ENCODE data around the gene KDM5A.

KDM5A gene

DNA sequence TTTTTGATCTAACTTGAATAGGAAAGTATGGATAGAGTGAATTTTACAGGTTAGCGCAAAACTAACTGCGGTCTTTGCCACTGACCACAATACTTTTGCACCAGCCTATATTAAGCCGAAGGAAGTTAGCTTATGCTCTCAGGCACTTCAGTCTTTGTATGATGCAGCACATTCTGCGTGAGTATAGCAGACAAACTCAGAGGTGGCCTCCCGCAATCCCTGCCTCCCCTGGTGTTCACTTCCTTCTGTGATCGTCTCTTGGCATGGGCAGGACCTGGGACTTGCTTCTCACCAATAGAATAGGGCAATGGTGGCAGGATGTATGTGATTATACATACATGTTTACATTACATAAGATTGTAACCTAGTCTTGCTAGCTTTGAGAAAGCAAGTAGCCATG lies 116.2 kb downstream of the KDM5A start:
- DNase-seq (ENCODE audit: low spot score): no peak

- no peak for DNase-seq (ENCODE audit: low spot score)
Observed at GRCh38 chr12:271161-271560, 118.0 kb downstream of the KDM5A start.

- DNase-seq (ENCODE audit: low spot score): no peak
Observed at GRCh38 chr12:269191-269590, 119.9 kb downstream of the KDM5A start.

- no peak for DNase-seq (ENCODE audit: low spot score)
Observed at GRCh38 chr12:268483-268840, 120.7 kb downstream of the KDM5A start.

DNA sequence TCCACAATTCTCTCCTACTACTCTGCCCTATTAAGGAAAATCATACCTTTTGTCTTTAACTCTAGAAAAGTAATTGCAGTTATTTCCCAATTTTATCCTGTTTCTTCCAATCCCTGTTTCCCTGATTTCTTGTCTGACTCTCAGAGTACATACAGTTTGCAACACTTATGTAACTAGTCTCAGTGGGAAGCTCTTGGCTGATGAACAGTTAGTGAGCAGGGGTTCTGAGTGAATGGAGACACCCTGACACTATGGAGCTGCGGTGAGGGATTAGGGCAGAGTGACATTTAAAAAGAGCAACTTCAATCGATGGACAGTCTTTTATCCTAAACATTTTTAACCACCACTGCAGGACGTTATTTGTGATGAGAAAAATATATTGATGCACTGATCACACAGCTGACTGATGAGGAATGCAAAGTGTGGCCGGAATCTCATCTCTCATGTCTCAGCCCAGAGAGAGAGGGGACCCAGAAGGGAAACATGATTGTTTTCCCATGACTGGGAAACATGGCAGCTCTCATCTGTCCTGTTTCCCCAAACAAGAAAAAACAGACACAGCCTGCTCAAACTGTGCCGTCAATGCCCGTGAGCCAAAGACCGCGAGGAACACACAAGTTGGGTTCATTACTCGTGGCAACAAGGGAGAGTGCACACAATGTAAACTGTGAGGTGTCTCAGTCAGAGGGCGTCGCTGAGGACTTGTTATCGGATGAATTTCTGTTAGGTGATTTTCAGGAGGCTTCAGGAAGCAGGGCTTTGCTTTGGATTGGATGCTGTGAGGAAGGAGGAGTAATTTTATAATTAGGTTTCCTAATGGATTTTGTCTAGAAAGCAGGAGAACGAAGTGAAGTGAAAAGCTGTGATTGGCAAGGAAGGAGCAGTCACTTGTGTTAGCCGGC lies 121.3 kb downstream of the KDM5A start:
- DNase-seq (ENCODE audit: low spot score): no peak

- no peak for DNase-seq (ENCODE audit: low spot score)
Observed at GRCh38 chr12:265096-265495, 124.0 kb downstream of the KDM5A start.

DNA sequence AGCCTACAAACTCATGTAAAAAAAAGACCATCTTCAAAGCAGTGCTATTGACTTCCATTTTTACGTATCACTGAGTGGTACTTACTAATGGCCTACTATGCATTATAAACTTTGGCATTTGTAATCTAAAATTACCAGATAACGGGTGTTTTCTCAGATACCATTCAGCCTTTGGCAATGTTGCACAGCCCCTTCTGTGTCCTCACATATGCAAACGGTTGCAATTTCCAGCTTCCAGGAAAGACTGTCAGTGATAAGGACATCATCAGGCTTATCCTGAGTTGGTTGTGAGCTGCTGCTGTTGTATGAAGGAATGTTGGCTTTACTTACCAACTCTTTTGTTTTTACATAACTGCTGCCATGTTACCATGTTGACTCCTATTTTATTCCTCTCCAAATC lies 124.9 kb downstream of the KDM5A start:
- no peak for DNase-seq (ENCODE audit: low spot score)

DNA sequence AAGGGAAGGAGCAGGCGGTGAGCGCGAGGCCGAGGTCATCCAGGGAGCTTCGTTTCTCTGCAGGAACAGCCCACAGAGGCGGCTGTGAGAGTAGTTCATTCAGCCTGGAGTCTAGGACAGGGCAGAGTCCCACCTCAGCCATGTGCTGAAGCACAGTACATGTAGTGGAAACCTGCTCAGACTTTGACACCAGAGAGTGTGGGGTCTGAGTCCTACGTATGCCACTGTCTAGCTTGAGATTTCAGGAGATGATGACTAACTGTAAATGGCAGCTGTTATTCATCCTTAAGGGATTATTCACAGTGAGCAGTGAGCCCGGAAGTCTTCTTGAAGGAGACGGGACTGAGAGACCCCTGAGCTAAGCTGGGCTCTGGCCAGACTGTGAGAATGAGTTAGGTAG lies 125.5 kb downstream of the KDM5A start:
- no peak for DNase-seq (ENCODE audit: low spot score)

GRCh38 chr12:262817-263216 lies 126.3 kb downstream of the KDM5A start, which contains the start of gene SLC6A13:
TSS of gene SLC6A13 (minus strand) at chr12:262836. CDS start at chr12:260052, 2,784 bp downstream.
- no peak for DNase-seq (ENCODE audit: low spot score)

DNA sequence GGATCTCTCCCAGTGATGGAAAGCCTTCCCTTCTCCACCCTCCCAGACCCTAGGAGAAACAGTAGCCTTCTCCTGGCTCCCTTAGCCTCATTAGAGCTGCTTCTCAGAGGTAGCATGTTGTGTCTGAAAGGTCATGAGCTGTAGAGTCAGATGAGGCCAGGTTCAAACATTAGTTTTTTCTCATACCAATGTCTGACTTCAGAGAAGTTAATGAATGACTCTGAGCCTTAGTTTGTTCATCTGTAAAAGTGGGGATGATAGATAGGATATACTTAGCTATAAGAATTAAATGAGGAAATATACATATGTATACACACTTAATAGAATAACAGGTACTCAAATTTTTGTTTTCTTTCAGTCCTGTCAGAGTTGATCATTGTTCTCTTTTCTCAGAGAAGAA lies 127.0 kb downstream of the KDM5A start:
- no peak for DNase-seq (ENCODE audit: low spot score)

DNA sequence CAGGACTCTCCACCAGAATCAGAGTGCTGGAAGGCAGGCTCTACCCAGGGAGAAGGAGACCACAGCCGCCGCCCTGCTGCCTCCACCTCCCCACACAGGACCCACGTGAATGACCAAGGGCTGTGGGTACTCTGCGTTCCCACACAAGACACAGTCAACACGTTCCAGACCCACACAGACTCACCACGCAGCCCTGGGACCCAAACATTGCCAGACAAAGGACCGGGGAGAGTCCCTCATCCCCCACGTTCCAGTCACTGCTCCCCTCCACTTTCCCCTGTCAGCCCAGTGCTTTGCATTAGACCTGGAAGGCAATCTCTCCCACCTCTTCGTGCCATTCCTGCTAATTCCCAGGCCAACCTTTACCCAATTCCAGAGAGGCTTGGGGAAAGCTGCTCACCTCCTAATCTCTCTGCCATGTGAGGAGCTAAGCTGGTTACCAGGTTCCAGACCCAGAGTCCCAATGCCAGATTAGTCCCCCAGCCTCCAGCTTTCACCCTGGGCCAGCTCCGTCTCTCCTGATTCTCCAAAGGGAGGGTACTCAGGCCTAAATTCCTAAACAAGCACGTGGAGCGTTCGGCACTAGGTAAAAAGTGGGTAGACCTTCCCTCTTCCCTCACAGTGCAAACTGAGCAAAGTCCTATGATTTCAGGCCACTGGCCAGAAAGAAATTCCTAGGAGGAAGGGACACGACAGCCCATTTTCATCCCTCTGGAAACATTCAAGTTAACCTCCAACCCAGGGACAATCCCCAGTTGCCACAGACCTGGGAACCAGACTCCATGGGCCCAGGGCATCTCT lies 131.4 kb downstream of the KDM5A start:
- no peak for DNase-seq (ENCODE audit: low spot score)

- no peak for DNase-seq (ENCODE audit: low spot score)
Observed at GRCh38 chr12:256958-257357, 132.2 kb downstream of the KDM5A start.

DNA sequence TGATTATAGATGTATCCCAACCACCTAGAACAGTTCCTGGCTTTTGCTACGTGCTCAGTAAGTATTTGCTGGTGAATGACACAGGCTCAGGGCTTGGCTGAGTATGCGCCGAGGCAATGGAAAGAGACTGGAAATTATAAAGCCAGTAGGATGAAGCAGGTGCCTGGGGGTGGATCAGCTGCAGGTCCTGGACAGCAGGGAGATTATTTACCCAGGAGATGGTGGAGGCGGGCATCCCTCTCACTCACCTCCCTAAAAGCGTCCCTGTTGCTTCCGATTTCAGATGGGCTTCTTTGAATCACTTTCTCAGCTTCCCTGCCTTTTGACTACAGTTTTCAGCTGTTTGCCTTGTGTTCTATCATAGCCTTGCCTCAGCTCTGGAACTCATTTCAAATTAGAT lies 132.9 kb downstream of the KDM5A start:
- DNase-seq (ENCODE audit: low spot score): no peak

GRCh38 chr12:254912-255311 lies 134.2 kb downstream of the KDM5A start:
- no peak for DNase-seq (ENCODE audit: low spot score)

DNA sequence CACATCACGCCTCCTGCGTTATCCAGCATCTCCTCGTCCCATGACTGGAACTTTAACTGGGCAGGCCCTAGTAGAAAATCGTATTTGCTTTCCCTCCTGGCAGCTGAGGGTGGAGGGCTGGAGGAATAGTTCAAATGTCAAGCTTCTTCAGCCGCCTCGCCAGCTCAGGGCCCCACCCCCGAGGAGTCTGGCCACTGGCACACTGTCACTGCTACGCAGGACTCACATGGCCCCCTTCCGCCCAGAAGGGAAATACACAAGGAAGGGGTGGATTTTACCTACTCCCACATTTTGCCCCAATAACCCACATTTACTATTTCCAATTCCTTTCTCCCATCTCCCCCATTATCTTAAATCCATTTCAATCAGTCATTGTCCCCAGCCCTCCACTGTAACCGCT lies 135.1 kb downstream of the KDM5A start:
- DNase-seq (ENCODE audit: low spot score): no peak

DNA sequence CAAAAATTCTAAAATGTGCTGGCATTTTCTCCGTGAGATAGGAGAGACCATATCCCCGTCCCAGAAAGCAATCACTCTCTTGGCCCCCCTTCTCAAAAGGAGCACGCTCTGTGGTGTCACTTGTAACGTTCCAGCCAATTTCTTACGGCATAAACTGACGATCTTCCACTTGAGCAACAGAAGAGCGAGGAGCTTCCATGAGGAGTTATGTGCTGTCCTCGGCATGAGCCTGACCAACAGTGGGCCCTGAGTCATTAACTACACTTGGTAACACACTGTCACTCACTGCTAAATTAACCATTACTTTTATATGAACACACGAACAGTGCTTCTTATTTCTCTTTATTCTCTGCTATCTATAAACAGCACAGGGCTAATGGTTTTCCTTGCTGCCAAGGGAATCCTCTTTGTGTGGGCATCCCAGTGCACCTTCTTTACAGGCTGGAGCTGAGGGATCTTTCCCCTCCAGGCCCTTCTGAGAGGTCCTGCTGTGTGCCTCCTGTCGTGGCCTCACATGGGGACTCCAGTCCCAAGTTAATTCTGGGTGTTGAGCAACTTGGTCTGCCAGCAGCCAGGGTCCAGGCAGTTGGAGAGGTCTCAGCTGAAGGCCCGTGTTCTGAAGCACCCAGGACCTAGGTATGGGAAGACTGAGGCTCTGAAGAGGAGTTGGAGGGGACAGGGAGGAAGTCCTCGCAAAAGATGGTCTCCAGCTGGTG lies 135.8 kb downstream of the KDM5A start:
- DNase-seq (ENCODE audit: low spot score): no peak

DNA sequence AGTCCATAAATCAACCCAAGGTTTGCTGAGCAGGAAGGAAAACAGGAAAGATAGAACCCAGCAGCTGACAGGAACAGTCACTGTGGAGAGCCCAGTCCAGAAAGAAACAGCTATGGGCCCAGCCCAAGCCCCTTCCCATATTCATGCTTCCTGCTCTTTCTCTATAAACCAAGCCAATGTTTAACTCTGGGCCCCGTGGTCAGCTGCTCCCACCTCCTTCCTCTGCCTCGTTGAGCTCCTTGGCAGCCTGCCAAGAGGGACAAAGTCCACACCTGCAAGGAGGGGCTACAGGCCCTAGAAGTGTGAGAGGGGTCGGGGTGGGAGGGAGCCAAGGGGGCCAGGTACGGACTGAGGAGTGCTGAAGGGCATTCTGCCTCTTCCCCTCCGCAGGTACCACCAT lies 136.5 kb downstream of the KDM5A start:
- DNase-seq (ENCODE audit: low spot score): no peak

- DNase-seq (ENCODE audit: low spot score): no peak
Observed at GRCh38 chr12:247271-247670, 141.8 kb downstream of the KDM5A start.

- DNase-seq (ENCODE audit: low spot score): no peak
Observed at GRCh38 chr12:243381-243780, 145.7 kb downstream of the KDM5A start.

DNA sequence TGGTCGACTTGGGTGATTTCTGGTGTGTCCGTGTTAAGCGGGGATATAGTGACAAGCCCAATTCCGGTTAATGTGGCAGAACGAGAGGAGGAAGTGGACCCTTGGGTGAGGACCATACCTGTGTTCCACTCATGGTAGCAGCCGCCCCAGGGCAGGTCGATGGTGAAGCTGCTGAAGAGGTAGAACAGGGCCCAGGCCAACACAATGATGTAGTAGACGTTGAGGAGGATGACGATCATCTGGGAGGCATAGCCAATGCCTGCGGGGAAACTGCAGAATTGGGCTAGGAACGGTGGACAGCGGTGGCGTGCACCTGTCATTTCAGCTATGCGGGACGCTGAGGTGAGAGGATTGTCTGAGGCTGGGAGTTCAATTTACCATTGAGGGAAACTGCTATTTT lies 146.6 kb downstream of the KDM5A start:
- no peak for DNase-seq (ENCODE audit: low spot score)

- no peak for DNase-seq (ENCODE audit: low spot score)
Observed at GRCh38 chr12:241266-241665, 147.9 kb downstream of the KDM5A start.

GRCh38 chr12:240566-240965 lies 148.6 kb downstream of the KDM5A start:
- no peak for DNase-seq (ENCODE audit: low spot score)
